HepG2 (cell line): ENCODE measurements around the gene CCDC85C. TPM values are rescaled to one million over a fixed set of nuclear protein-coding genes. Genes with fewer than 3 reads are reported as not detected.
A peak's percentile ranks its signal among the peaks of the same experiment; 100 is the strongest.

ENCODE experiments used
- EHMT2 ChIP-seq: fragments of 200-600 bp; sonication (generic); IDR thresholded peaks from 2 replicates; pipeline ENCODE4 v1.7.0; 2017; ENCODE audit warnings: antibody characterized with exemption, low read depth, low read length, borderline replicate concordance
- GATAD2A ChIP-seq: IDR thresholded peaks from 2 replicates; pipeline ENCODE4 v1.6.1; 2016
- HHEX ChIP-seq: IDR thresholded peaks from 2 replicates; pipeline ENCODE4 v1.6.1; 2016; ENCODE audit warnings: control low read depth
- HNF4A ChIP-seq: sonication (generic); formaldehyde crosslinking; IDR thresholded peaks from 2 replicates; pipeline ENCODE4 v1.4.0; 2020; ENCODE audit warnings: missing genetic modification reagents
- JUND ChIP-seq: sonication (generic); formaldehyde crosslinking; IDR thresholded peaks from 2 replicates; pipeline ENCODE4 v1.8.0; 2022; ENCODE audit warnings: mild to moderate bottlenecking, missing genetic modification reagents
- PPARG ChIP-seq: conservative IDR thresholded peaks from 2 replicates; pipeline ENCODE4 v1.6.1; 2016; ENCODE audit warnings: missing biosample characterization, missing genetic modification reagents
- REL ChIP-seq: sonication (generic); formaldehyde crosslinking; conservative IDR thresholded peaks from 2 replicates; pipeline ENCODE4 v1.8.0; 2022; ENCODE audit warnings: mild to moderate bottlenecking, missing genetic modification reagents, moderate library complexity
- SIN3B ChIP-seq: fragments of 150-350 bp; IDR thresholded peaks from 2 replicates; pipeline ENCODE4 v1.6.1; 2014; ENCODE audit warnings: low read length
- TFAP4 ChIP-seq: sonication (generic); IDR thresholded peaks from 2 replicates; pipeline ENCODE4 v1.6.1; 2016; ENCODE audit warnings: low read depth, borderline replicate concordance
- ZBTB21 ChIP-seq: sonication (generic); formaldehyde crosslinking; IDR thresholded peaks from 2 replicates; pipeline ENCODE4 v1.4.0; 2020; ENCODE audit warnings: missing genetic modification reagents
- ZBTB33 ChIP-seq: sonication (generic); formaldehyde crosslinking; IDR thresholded peaks from 2 replicates; pipeline ENCODE4 v1.4.0; 2020; ENCODE audit warnings: missing genetic modification reagents
- ZMYM3 ChIP-seq: sonication (generic); formaldehyde crosslinking; IDR thresholded peaks from 2 replicates; pipeline ENCODE4 v1.5.1; 2020; ENCODE audit warnings: mild to moderate bottlenecking, missing genetic modification reagents
- ZNF460 ChIP-seq: sonication (generic); formaldehyde crosslinking; IDR thresholded peaks from 2 replicates; pipeline ENCODE4 v1.5.1; 2020; ENCODE audit warnings: missing genetic modification reagents, mild to moderate bottlenecking, borderline replicate concordance
- ZNF543 ChIP-seq: sonication (generic); formaldehyde crosslinking; IDR thresholded peaks from 2 replicates; pipeline ENCODE4 v1.4.0; 2020; ENCODE audit warnings: mild to moderate bottlenecking, missing genetic modification reagents
- ZNF747 ChIP-seq: sonication (generic); formaldehyde crosslinking; IDR thresholded peaks from 2 replicates; pipeline ENCODE4 v1.8.1; 2023; ENCODE audit warnings: missing genetic modification reagents, mild to moderate bottlenecking, borderline replicate concordance
- ZNF770 ChIP-seq: sonication (generic); formaldehyde crosslinking; IDR thresholded peaks from 2 replicates; pipeline ENCODE4 v1.5.0; 2020; ENCODE audit warnings: mild to moderate bottlenecking, missing genetic modification reagents
- polyA plus RNA-seq, 8 experiments: library from polyadenylated mRNA; depleted of rRNA in 3 of 8; stranded (reverse) in 7 of 8; unstranded in 1 of 8; fragments of >200 nt; fragmentation: Illumina TruSeq in 4 of 8; extraction: Trizol in 4 of 8; gene quantifications; 2 replicates each; pipeline versions ENCODE4 v1.2.1 to v1.2.3, GENCODE V29; 2011 to 2016; ENCODE audit warnings: low read depth in 4 of 8, missing spikeins in 1 of 8, mixed read lengths in 1 of 8; ENCODE audit not compliant: insufficient read depth in 1 of 8
- total RNA-seq, 5 experiments: library from RNA; depleted of rRNA; stranded (reverse); fragments of >200 nt; fragmentation: Illumina TruSeq; extraction: Trizol; gene quantifications; 2 replicates each; pipeline ENCODE4 v1.2.3, GENCODE V29; 2016; ENCODE audit warnings: low read depth in 1 of 5
- TF ChIP-seq, protein P1 (sequence below), 2 experiments: sonication (generic) in 1 of 2; formaldehyde crosslinking in 1 of 2; IDR thresholded peaks; 2 replicates each; pipeline versions ENCODE4 v1.4.0 to v1.6.1; 2018 to 2020; ENCODE audit warnings: missing genetic modification reagents in 2 of 2, borderline replicate concordance in 1 of 2, low read depth in 1 of 2, mild to moderate bottlenecking in 1 of 2, missing biosample characterization in 1 of 2
- TF ChIP-seq, protein P2 (sequence below), 2 experiments: sonication (generic) in 1 of 2; formaldehyde crosslinking in 1 of 2; IDR thresholded peaks; 2 replicates each; pipeline versions ENCODE4 v1.4.0 to v1.6.1; 2016 to 2020; ENCODE audit warnings: borderline replicate concordance in 1 of 2, low read depth in 1 of 2, mild to moderate bottlenecking in 1 of 2, missing genetic modification reagents in 1 of 2

CCDC85C gene
- total and polyA plus RNA-seq, 2 of the 13 experiments (the other 11 are each of a cell fraction or from before 2014, with no cell fraction given) = 18.8 to 43.8 TPM

GRCh38 chr14:99556134-99556791 is 47.7 kb downstream of the CCDC85C start (continued):
- TF ChIP-seq HHEX (CRISPR knock-in tag) (no peak), ZNF770 (peak; percentile 80), HNF4A (CRISPR knock-in tag) (peak; percentile 74), TFAP4 (peak; percentile 55; the same call in 1 of the 2 replicates), ZNF747 (CRISPR knock-in tag) (no peak), GATAD2A (CRISPR knock-in tag) (peak; percentile 54; the same call in 1 of the 2 replicates), SIN3B (no peak), ZMYM3 (CRISPR knock-in tag) (0 out of 2 replicates have a peak, but pooled peaks have one; percentile 24), PPARG (CRISPR knock-in tag) (0 out of 2 replicates have a peak, but pooled peaks have one; percentile 33), ZNF460 (CRISPR knock-in tag) (peak; percentile 71), EHMT2 (no peak), ZBTB21 (no peak), ZNF543 (CRISPR knock-in tag) (0 out of 2 replicates have a peak, but pooled peaks have one; percentile 8), ZBTB33 (peak; percentile 88), REL (CRISPR knock-in tag) (no peak), JUND (CRISPR knock-in tag) (no peak)
- TF ChIP-seq, protein P1, sequence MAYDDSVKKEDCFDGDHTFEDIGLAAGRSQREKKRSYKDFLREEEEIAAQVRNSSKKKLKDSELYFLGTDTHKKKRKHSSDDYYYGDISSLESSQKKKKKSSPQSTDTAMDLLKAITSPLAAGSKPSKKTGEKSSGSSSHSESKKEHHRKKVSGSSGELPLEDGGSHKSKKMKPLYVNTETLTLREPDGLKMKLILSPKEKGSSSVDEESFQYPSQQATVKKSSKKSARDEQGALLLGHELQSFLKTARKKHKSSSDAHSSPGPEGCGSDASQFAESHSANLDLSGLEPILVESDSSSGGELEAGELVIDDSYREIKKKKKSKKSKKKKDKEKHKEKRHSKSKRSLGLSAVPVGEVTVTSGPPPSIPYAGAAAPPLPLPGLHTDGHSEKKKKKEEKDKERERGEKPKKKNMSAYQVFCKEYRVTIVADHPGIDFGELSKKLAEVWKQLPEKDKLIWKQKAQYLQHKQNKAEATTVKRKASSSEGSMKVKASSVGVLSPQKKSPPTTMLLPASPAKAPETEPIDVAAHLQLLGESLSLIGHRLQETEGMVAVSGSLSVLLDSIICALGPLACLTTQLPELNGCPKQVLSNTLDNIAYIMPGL (CRISPR knock-in tag; IDR thresholded peaks at IDR 0.05; ENCODE audit: borderline replicate concordance in 1 of 2, low read depth in 1 of 2) = no peak
- TF ChIP-seq, protein P2, sequence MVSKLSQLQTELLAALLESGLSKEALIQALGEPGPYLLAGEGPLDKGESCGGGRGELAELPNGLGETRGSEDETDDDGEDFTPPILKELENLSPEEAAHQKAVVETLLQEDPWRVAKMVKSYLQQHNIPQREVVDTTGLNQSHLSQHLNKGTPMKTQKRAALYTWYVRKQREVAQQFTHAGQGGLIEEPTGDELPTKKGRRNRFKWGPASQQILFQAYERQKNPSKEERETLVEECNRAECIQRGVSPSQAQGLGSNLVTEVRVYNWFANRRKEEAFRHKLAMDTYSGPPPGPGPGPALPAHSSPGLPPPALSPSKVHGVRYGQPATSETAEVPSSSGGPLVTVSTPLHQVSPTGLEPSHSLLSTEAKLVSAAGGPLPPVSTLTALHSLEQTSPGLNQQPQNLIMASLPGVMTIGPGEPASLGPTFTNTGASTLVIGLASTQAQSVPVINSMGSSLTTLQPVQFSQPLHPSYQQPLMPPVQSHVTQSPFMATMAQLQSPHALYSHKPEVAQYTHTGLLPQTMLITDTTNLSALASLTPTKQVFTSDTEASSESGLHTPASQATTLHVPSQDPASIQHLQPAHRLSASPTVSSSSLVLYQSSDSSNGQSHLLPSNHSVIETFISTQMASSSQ (IDR thresholded peaks at IDR 0.05; ENCODE audit: low read depth) = no peak
- TF ChIP-seq, protein P2 (CRISPR knock-in tag; IDR thresholded peaks at IDR 0.05; ENCODE audit: borderline replicate concordance) = 0 out of 2 replicates have a peak, but pooled peaks have one; percentile 10
